Inferior parietal cortex (tissue), 1 donor: ENCODE results near the gene ATRX.
"Not testable (repeated sequence)": the region's sequence is repeated elsewhere in the genome, so short reads cannot be mapped to it uniquely, and the experiment has no call there.

ENCODE experiments used
- DNase-seq: peaks from one replicate; pipeline ENCODE4 v3.0.0-alpha.2; 2016; ENCODE audit errors: extremely low spot score

The ATRX gene

DNA sequence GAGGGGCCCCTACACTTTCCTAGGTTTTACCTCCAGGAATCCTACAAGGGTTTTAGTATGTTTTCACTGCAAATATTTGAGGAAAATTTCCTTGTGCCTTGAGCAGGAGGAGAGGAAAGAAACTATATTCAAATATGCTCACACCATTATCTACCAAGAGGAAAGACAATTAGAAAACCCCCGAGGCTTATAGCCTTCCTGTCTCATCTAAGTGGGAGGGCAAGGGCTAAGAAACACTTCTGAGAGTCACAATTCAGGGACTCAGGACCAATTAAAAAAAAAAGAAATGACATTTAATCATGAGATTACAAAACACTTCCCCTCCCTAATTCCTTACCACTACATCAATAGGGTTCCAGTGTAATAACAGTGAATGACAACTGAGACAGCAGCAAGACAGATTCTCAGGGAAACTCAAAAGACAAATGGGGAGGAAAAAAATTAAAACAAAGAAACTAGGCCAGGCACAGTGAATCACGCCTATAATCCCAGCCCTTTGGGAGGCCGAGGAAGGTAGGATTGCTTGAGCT is 45.6 kb downstream of the ATRX start:
- no peak for DNase-seq

DNA sequence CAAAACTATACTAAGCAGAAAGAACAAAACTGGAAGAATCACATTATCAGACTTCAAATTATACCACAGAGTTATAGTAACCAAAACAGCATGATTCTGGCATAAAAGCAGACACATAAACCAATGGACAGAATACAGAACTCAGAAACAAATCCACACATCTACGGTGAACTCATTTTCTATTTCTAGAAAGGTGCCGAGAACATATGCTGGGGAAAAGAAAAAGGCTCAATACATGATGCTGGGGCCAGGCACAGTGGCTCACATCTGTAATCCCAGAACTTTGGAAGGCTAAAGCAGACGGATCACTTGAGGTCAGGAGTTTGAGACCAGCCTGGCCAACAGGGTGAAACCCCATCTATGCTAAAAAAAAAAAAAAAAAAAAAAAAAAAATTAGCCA is 52.7 kb downstream of the ATRX start:
- DNase-seq, result no peak

DNA sequence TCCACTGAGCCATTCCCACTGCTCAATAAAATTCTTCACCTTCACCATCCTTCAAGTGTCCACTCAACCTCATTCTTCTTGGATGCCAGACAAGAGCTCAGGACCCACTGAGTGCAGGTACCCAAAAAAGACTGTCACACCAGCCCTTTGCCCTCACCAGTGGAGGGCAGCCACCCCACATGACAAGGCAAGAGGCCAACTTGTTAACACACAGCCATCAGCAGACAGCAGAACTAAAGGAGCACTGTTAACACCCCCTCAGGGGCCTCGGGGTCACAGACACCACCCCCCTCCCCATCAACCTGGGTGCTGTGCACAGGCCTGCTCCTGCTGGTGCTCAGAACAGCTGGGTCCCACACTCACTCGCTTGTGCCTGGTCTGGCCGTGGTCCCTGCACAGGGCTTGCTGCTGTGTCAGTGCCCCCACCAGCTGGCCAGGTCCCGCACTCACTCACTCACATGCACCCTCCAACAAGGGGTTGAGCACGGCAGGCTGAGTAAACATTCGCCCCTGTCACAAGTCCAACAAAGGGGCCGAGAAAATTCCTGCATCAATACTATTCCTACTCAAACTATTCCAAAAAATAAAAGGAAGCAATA is 54.1 kb downstream of the ATRX start:
- DNase-seq, result no peak

DNA sequence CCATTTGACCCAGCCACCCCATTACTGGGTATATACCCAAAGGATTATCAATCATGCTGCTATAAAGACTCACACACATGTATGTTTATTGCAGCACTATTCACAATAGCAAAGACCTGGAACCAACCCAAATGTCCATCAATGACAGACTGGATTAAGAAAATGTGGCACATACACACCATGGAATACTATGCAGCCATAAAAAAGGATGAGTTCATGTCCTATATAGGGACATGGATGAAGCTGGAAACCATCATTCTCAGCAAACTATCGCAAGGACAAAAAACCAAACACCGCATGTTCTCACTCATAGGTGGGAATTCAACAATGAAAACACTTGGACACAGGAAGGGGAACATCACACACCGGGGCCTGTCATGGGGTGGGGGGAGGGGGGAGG is 59.9 kb downstream of the ATRX start:
- DNase-seq, result not testable (repeated sequence)

DNA sequence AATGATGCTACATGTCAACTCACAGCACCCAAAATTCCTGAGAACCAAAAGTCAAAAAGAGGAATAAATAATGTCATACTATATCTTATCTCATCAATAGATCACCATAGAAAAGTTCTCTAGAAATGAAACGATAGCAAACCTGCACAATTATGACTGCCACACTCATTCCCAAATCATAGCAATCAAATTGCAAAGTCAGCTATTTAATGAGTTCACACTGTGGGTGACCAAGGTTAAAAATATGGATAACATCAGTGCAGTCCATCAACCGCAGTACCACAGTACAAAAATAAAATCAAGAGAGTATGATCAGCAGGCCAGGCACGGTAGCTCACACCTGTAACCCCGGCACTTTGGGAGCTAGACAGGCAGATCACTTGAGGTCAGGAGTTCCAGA is 62.3 kb downstream of the ATRX start:
- no peak for DNase-seq

DNA sequence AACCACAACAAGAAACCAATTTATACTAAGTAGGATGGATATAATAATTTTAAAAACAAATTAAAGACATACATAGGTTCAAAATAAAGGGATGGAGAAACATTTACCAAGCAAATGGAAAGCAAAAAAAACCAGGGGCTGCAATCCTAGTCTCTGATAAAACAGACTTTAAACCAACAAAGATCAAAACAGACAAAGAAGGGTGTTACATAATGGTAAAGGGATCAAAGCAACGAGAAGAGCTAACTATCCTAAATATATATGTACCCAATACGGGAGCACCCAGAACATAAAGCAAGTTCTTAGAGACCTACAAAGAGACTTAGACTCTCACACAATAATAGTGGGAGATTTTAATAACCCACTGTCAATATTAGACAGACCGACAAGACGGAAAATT is 66.6 kb downstream of the ATRX start:
- DNase-seq, result no peak

DNA sequence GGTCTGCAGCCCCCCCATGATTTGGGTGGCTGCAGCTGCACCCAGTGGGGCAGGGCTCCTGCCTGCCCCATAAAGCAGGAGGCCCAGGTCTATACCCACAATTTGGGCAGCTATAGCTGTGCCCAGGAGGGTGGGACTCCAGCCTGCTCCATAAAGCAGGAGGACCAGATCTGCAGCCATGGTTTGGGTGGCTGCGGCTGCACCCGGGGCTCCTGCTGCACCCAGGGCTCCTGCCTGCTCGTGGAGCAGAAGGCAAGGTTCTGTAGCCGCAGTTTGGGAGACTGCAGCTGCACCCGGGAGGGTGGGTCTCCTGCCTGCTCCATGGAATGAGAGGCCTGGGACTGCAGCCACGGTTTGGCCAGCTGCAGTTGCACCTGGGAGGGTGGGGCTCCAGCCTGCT is 81.1 kb downstream of the ATRX start:
- DNase-seq, result no peak

DNA sequence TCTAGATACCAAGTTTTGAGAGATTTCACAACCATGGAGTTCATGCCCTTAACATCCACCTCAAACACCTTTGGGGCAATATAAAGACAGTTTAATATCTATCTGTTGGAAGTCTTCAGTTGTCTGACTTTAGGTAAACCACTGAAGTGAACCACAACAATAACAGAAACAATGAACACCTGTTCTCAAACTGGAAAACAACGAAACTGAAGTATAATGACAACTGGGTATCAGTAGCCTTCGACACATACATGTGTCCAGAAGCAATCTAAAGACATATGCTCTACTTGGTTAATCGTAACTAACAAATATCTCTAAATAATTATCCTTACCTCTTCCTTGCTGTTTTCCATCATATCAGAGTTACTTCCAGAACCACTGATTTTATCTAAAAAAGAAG is 87.8 kb downstream of the ATRX start:
- no peak for DNase-seq

DNA sequence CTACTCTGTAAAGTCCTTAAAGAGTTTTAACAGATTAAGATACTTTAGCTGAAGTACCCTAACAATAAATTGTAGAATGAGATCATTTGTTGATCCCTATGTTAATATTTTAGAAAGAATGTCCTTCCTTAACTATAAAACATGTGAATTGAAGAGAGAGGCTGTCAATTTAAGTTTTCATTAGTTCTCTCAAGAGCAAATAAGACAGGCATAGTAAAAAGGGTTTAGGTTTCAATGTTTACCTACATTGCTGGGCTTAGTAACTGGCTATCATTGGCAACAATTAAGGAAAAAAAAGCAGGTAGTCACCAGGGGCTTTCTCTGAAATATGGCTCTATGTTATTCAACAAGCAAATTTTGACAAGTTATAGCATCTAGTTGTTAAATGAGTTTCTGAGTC is 91.5 kb downstream of the ATRX start:
- DNase-seq, result no peak

DNA sequence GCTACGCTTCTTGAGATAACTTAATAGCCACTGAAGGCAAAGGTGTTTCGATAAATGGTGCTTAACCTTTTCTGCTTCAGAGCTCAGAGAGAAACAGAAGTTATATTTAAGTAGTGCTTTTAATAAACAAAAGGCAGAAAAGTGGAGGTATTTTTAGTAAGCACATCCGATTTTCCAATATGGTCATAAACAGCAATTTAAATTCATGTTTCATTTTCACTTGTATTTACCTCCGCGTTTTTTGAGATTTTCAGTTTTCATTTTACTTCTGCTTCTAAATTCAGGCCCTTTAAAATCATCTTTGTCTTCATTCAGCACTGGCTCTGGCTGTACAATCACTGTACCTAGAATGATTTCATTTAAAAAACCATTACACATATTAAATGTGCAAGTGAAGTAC is 92.4 kb downstream of the ATRX start:
- no peak for DNase-seq

DNA sequence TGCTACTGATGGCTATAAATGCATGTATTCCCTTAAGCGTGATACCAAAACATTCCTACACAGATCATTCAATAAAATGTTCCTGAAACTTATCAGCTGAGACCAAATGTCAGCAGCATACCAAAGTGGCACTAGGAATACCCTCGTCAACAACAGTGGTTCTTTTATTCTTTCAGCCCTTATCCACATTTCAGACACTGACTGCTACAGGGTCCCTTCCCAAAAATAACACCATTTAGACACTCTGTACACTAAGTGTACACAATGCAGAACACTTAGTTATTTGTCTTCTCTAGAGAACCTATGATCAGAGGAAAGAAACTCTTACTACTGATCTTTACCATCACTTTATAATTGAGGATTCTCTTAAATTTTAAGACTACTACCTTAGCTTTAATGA is 94.1 kb downstream of the ATRX start:
- no peak for DNase-seq

DNA sequence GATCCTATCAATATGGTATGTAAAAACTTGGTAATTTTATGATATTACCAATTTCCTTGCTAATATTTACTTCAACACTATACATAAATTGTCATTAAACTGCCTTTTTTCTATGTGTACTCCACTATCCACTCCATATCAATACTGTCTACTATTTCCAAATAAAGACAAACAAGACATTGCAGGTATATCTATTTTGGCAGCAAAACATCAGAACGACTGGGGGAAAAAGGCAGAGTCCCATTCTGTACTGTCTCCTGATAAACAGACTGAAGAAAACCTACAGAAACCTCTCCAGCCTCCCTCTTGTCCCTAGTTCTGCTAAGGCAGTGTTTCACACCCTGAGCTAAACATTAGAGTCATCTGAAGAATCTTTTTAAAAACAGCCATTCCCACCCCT is 96.6 kb downstream of the ATRX start:
- no peak for DNase-seq

DNA sequence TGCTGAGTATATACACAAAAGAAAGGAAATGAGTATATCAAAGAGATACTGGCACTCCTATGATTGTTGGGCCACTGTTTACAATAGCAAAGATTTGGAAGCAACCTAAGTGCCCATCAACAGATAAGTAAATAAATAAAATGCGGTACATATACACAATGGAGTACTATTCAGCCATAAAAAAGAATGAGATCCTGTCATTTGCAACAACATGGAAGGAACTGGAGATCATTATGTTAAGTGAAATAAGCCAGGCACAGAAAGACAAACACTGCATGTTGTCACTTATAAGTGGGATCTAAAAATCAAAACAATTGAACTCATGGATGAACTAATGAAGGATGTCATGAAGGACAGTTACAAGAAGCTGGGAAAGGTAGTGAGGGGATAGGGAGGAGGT is 100.3 kb downstream of the ATRX start:
- not testable (repeated sequence) for DNase-seq

DNA sequence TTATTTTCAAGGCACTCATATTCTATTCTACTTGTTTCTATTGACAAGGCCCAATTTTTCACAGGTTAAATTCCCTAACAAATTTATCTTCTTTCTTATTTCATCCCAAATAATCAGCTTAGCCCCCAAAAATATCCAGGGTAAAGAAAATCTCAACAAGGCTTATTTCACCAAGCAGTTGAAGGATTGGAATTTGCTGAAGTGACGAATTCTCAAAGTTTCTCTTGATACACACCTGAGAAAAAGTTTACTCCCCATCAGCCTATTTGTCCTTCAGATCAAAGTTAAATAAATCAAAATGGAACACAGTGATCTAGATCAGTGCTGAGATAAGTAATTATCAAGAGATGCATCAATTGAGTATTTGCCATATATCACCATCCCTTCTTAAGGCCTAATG is 106.9 kb downstream of the ATRX start:
- DNase-seq, result no peak

DNA sequence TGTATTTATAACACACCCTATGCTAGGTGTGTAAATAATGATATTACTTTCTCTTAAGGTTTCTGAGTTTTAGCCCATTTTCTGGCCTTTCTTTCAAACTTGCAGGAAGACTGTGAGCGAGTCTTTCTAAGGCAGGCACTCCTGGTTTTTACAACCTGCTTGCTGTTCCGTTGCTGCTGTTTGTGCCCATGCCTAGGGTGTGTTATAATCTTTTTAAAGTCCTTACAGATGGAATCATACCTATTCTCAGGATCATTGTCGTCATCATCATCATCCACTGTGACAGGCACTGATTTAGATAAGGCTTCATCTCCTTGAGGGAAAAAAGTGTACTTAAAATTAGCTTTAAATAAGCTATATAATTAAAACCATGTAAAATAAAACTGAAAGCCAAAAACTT is 110.0 kb downstream of the ATRX start:
- no peak for DNase-seq

DNA sequence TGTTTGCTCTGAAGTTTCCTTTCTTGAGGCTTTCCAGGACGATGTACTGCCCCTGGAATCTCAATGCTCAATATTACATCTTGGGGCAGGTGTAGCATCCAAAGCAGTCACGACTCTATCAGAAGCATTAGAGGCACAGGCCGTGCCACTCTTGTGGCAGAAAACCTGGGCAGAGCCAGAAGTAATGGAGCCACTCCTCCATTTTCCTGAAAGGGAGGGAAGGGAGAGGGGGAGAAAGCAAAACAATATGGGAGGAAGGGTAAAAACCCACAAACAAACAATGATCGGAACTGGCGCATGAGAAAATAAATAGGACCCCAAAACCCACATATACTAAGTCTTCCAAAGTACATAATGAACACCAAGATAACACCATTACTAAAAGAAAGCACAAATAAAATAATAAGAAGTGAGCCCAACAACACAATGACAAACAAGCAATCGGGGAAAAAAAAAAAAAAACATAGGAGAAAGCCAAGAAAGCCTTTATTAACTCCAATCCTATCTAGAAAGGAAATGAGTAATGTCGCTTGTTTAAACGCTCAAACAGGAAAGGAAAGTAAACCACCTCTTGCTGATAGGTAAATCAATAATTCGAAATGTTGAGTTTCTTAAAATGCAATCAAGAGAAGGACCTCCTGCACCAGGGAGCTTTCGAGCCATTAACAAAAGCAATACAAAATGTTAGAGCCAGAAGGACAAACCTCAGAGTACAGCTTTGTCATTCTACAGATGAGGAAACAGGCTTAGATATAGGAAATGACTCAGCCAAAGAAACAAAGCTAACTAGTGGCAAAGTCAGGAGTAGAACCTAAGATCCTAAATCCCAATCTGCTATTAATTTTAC is 117.4 kb downstream of the ATRX start:
- no peak for DNase-seq

DNA sequence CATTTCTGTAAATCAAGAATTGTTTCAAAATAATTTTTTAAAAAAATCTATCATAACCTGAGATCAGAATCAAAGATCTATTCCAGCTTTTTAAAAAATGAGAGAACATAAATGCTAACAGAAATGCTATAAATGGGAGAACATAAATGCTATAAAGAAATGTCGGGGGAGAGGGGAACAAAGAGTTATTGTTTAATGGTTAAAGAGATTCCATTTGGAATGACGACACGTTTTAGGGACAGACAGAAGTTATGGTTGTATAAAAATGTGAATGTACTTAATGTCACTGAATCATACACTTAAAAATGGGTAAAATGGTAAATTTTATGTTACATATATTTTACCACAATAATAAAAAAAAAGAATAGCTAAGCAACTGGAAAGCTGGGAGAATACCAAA is 127.1 kb downstream of the ATRX start:
- DNase-seq, result no peak

DNA sequence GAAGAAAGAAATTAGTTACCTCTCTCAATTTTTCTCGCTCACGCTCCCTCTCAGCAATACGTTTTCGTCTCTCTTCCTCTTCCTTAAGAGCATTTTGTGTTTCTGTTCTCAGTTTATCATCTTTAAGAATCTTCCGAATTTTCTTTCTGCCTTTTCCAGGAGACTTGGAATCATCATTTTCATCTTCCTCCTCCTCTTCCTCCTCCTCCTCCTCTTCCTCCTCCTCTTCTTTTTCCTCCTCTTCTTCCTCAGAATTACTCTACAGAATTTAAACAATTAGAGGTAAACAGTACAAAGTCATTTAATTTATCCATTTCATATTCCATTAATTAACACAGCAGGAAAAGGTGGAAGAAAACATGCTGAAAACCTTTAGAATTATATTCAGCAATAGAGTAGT is 133.9 kb downstream of the ATRX start:
- DNase-seq, result no peak

DNA sequence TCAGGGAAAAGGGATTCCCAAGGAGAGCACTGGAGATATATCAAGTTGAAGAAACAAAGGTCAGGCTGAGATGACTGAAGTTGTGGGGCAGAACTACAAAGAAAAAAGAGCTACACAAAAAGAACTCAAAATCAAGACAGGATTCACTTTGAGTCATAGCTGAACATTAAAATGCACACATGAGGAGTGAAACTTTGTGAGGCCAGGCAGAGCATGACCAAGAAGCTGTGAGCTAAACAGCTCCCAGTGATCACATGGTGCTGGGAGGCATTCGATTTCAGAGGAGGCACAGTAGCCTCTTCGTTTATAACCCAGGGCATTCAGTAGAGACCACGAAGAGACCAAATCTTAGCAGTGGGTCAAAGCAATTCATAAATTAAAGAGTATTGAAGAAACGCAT is 145.3 kb downstream of the ATRX start:
- no peak for DNase-seq

DNA sequence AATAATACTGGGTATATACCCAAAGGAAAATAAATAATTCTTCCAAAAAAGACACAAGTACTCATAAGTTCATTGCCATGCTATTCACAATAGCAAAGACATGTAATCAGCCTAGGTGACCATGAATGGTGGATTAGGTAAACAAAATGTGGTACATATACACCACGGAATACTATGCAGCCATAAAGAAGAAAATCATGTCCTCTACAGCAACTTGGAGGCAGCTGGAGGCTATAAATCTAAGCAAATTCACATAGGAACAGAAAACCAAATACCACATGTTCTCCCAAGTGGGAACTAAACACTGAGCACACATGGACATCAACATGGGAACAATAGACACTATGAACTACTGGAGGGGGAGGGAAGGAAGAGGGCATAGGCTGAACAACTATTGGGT is 146.2 kb downstream of the ATRX start:
- no peak for DNase-seq

DNA sequence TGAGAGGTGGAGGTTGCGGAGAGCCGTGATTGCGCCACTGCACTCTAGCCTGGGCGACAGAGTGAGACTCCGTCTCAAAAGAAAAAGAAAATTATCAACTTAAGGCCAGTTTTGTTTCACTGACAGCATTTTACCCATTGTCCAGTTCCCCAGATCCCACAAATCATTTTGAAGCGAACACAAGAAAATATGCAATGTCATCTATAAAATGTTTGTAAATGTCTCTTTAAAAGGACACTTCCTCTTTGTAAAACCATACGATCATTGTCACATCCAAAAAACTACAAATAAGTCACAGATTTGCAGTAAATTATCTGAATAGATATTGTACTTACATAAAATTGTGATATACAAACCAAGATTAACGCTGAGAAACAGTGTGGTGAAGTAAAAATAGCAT is 147.6 kb downstream of the ATRX start:
- no peak for DNase-seq

DNA sequence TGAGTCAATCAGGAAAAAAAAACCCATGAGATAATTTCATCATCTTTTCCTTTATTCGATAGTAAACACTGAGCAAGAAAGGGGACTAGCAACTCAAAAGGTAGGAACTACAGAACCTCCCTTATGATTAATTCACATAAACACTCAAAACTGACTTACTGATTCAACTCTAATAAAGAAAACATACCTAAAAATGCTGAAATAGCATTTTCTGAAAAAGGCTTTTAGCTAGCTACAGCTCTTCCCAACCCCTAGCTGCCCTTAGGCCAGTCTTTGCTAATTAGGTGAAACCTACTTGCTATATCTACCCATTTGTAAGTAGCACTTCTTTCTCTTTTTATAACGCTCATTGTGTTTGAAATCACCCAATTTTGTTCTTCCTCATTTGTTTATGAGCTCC is 150.6 kb downstream of the ATRX start:
- no peak for DNase-seq

DNA sequence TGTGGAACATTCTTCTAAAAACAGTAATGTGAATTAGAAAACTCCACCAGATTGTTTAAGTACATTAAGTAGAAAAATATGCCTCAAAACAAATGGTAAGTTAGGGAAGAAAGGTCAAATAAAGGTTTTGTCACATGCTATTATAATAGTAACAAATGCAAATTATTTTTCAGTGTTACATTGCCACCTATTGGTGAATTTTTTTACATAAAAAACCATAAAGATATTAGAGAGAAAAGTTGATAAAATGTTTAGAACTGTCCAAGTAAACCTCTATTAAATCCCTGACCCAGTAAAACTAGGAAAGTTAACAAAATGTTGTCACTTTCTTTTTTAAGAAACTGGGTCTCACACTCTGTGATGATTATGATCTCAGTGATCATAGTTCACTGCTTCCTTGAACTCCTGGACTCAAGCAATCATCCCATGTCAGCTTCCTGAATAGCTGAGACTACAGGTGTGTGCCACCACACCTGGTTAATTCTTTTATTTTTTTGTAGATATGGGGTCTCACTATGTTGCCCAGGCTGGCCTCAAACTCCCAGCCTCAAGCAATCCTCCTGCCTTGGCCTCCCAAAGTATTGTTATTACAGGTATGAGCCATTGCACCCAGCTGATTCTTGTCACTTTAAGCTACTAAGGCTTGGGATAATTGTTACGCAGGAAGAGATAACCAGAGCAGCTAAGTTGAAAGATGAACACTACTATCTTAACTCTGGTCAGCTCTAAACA is 157.6 kb downstream of the ATRX start:
- DNase-seq, result no peak
